ENCODE measurements around the gene PTPRE. TPM values are rescaled to one million over a fixed set of nuclear protein-coding genes. Genes with fewer than 3 reads are reported as not detected.

PTPRE gene
- total RNA-seq, 1 donor from 2014 or later: 5.4 TPM

DNA sequence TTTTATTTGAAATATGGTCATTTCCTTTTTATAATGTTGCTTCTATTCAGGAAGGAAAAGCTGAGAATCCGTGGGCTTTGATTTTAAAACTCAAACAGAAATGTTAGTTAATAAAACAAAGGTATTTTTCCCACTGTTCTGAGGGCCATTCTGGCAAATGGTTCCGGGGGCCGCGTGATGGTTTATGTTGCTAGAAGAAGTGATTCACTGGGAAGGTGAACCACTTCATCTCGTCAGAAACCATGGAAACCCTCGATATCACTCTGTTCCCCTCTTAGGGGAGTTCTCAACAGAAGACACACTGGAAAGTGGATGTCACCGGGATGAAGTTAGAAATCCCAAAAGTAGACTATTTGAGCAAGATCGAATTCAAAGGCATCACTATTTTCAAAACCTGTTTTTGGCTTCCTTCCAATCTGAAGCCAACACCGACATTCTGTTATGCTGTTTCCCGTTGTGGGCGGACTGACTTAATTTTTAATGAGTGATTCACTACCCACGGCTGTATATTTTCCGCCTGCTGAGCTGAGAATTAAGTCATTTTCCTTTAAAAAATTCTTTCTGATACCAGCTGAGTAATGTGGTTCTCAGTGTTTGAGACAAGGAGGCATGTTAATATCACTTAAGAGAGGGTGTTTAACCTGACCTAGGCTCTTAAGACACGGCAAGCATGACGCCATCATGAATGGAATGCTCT lies 84.1 kb downstream of the PTPRE start:
- TF ChIP-seq, protein P1, sequence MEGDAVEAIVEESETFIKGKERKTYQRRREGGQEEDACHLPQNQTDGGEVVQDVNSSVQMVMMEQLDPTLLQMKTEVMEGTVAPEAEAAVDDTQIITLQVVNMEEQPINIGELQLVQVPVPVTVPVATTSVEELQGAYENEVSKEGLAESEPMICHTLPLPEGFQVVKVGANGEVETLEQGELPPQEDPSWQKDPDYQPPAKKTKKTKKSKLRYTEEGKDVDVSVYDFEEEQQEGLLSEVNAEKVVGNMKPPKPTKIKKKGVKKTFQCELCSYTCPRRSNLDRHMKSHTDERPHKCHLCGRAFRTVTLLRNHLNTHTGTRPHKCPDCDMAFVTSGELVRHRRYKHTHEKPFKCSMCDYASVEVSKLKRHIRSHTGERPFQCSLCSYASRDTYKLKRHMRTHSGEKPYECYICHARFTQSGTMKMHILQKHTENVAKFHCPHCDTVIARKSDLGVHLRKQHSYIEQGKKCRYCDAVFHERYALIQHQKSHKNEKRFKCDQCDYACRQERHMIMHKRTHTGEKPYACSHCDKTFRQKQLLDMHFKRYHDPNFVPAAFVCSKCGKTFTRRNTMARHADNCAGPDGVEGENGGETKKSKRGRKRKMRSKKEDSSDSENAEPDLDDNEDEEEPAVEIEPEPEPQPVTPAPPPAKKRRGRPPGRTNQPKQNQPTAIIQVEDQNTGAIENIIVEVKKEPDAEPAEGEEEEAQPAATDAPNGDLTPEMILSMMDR (conservative IDR thresholded peaks at IDR 0.05; ENCODE audit: low read depth, low read length): no peak
- H3K4me3 ChIP-seq (ENCODE audit: low read depth, low read length): peak overlapping the region; percentile 26
- DNase-seq (ENCODE audit: low read depth): peak; percentile 99

DNA sequence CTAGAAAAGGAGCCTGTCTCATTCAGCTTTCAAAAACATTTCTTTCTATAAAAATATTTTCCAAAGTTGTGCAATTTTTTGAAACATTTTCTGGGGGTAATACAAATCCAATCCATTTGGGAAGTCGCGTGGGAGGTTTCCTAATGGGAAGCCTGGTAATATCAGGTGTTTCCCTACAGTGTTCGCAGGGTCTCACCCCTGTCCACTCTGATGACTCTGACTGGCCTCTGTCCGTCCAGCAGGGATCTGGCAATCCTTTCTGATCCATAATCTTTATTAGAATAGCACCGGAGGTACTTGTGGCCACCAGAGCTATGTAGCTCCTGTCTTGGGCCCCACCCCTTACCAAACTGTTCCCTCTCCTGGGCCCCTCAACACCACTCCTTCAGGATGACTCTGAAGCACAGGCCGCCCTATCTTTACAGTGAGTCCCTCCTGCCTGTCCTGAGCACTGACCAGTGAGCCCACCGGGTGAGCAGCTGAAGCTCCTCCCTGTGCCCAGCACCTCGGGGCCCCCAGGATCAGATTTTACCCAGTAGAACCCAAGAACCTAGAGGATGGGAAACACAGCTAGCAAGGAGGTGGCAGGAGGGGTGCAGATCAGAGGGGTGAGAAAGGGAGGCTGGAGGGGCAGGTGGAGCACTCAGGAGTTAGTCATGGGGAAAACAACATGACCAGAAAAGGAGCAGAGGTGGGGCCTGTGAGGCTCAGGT lies 84.8 kb downstream of the PTPRE start:
- H3K4me3 ChIP-seq (ENCODE audit: low read depth, low read length): no peak overlapping the region
- DNase-seq (ENCODE audit: low read depth): no peak
- TF ChIP-seq, protein P1 (conservative IDR thresholded peaks at IDR 0.05; ENCODE audit: low read depth, low read length): no peak

DNA sequence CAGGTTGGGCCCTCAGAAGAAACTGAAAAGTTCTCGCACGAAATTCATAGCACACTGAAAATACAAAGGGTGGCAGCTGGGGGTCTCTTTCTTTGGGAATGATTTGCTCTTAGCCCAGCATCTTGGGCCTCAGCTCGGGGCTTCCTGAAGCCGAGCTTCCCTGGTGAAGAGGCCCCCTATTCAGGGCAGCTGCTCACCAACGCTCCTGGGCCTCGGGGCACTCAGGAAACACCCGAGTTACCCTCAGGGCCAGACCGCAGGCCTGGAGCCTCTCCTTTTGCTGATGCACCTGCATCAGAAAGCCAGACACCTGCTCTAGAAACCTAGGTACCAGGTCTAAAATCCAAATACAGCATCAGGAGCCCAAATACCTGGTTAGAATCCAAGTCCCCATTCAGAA lies 85.5 kb downstream of the PTPRE start:
- TF ChIP-seq, protein P1 (conservative IDR thresholded peaks at IDR 0.05; ENCODE audit: low read depth, low read length): no peak
- no peak overlapping the region for H3K4me3 ChIP-seq (ENCODE audit: low read depth, low read length)
- DNase-seq (ENCODE audit: low read depth): no peak

DNA sequence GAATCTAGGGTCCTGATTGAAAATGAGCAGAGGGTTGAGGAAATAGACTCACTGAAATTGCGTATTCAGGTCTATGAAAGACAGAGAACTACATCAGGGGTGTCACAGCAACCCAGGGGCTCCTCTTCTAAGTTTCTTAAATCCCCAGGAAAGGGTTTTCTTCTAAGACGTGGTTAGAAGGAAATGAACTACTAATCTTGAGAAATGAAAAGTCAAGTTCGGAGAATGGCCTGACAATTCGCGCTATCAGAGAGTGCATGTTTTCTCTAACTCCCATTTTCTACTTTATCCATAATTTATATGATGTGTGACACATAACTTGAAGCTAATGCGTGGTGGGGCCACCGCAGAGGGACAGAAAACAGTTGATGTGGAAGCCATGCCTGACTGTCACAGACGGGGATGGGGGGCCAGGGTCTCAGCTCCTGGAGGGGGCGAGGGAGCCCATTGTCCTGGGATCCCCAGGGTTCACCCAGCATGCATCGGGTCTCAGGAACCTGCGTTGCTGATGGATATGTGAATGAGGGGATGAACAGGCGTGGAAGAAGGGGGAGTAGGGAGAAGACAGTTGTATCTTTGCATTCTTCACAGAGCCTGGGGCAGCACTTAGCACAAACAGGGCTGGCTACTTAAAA lies 86.3 kb downstream of the PTPRE start:
- no peak for DNase-seq (ENCODE audit: low read depth)
- H3K4me3 ChIP-seq (ENCODE audit: low read depth, low read length): no peak overlapping the region
- TF ChIP-seq, protein P1 (conservative IDR thresholded peaks at IDR 0.05; ENCODE audit: low read depth, low read length): no peak

DNA sequence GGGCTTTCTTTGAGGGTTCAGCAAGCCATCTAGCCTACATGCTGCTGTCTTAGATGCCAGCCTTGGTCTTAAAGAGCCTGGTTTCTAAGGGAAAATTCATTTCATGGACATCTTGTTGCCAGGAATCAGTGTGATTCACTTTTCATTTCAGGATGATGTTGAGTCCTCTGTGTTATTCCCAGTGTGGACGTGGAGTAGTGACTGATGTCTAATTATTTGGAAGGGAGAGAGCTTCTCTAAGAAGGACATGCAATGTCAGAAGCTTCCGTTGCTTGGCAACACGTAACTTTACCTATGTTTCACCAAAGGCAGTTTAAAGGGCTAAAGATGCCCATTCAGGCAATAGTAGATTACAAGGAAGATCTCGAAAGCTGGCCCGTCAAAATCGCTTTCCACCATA lies 89.0 kb downstream of the PTPRE start:
- no peak for DNase-seq (ENCODE audit: low read depth)
- TF ChIP-seq, protein P1 (conservative IDR thresholded peaks at IDR 0.05; ENCODE audit: low read depth, low read length): no peak

DNA sequence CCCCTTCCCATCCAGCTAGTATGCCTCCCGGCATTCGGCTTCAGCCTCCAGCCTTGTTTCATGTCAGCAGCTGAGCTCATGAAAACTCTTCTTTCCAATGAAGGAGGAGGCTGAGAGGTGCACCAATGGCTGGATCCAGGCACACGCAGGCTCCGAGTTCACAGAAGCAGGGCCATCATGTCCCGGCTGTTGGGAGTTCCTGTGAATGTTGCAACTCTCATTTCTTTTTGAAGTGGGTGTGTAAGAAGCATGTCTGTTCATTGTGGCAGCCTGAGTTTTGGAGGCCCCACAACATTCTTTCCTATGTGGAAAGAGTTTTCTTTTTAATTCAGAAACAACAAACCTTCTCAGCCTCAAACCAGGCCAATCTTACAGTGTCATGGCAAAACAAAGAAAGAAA lies 89.7 kb downstream of the PTPRE start:
- TF ChIP-seq, protein P1 (conservative IDR thresholded peaks at IDR 0.05; ENCODE audit: low read depth, low read length): no peak
- no peak overlapping the region for H3K4me3 ChIP-seq (ENCODE audit: low read depth, low read length)
- no peak for DNase-seq (ENCODE audit: low read depth)

More for the DNA sequence above, 89.0 kb downstream of the PTPRE start:
- H3K4me3 ChIP-seq (ENCODE audit: low read depth, low read length): no peak overlapping the region
